Kidney epithelial cell (primary cell): Measurements from ENCODE around the gene PHRF1. TPM values are rescaled to one million over a fixed set of nuclear protein-coding genes. Genes with fewer than 3 reads are reported as not detected.

Experiments
- DNase-seq: peaks from one replicate; pipeline ENCODE4 v3.0.0-alpha.2; 2010; ENCODE audit warnings: low read depth
- H3K27me3 ChIP-seq: 2 replicates; pipeline ENCODE4 v1.6.0; 2011; ENCODE audit warnings: low read length; ENCODE audit not compliant: control insufficient read depth, insufficient read depth
- H3K36me3 ChIP-seq: 2 replicates; pipeline ENCODE4 v1.5.1; 2011; ENCODE audit warnings: low read length; ENCODE audit not compliant: control insufficient read depth, insufficient read depth
- H3K4me3 ChIP-seq: 2 replicates; pipeline ENCODE4 v1.5.1; 2011; ENCODE audit warnings: low read depth, mild to moderate bottlenecking, control low read depth, low read length
- CTCF ChIP-seq: IDR thresholded peaks from 2 replicates; pipeline ENCODE4 v1.5.1; 2011; ENCODE audit warnings: mild to moderate bottlenecking, moderate library complexity, low read length, control low read depth, inconsistent platforms; ENCODE audit not compliant: insufficient read depth, poor library complexity, severe bottlenecking
- total RNA-seq: library from RNA; depleted of rRNA; stranded (reverse); fragments of >200 nt; gene quantifications from 2 replicates; pipeline ENCODE4 v1.2.3, GENCODE V29; 2015

PHRF1 gene
- total RNA-seq, 1 donor from 2014 or later: 33.0 TPM

- H3K4me3 ChIP-seq: no peak overlapping the region
Measured at GRCh38 chr11:565921-566509, 10.3 kb upstream of the PHRF1 start.

GRCh38 chr11:567011-567628, 9.2 kb upstream of the PHRF1 start:
- Histone ChIP-seq H3K4me3 (peak overlapping the region; percentile 74), H3K27me3 (no peaks in the 10 kb centered on the region), H3K36me3 (peaks cover 2% of the 10 kb centered on the region)
- no peak for DNase-seq
- no peak for TF ChIP-seq CTCF

More at GRCh38 chr11:565921-566509, 10.3 kb upstream of the PHRF1 start:
- TF ChIP-seq CTCF: no peak
- H3K27me3 ChIP-seq: no peaks in the 10 kb centered on the region
- no peak for DNase-seq
- peaks cover 2% of the 10 kb centered on the region for H3K36me3 ChIP-seq

GRCh38 chr11:567629-568292, 8.5 kb upstream of the PHRF1 start:
- peaks cover 2% of the 10 kb centered on the region for H3K36me3 ChIP-seq
- TF ChIP-seq CTCF: no peak
- DNase-seq: no peak
- no peaks in the 10 kb centered on the region for H3K27me3 ChIP-seq
- H3K4me3 ChIP-seq: peak overlapping the region; percentile 74

- Histone ChIP-seq H3K4me3 (peak overlapping the region; percentile 74), H3K36me3 (peaks cover 2% of the 10 kb centered on the region), H3K27me3 (no peaks in the 10 kb centered on the region)
- TF ChIP-seq CTCF: no peak
- peak; percentile 70 for DNase-seq
Measured at GRCh38 chr11:568306-569157, 7.7 kb upstream of the PHRF1 start.

- TF ChIP-seq CTCF: no peak
- no peak for DNase-seq
- Histone ChIP-seq H3K4me3 (peak overlapping the region; percentile 44), H3K27me3 (no peaks in the 10 kb centered on the region), H3K36me3 (no peaks in the 10 kb centered on the region)
Measured at GRCh38 chr11:569158-569885, 6.9 kb upstream of the PHRF1 start.
